Epithelial cell of prostate (primary cell): ENCODE measurements around the gene TNFAIP8.
A peak's percentile ranks its signal among the peaks of the same experiment; 100 is the strongest.

Experiments
- DNase-seq: peaks from one replicate; pipeline ENCODE4 v3.0.0-alpha.2; 2011; ENCODE audit warnings: low read depth, low spot score
- H3K27ac ChIP-seq: fragments of 450-650 bp; 2 replicates; pipeline ENCODE4 v1.5.1; 2017; ENCODE audit warnings: mild to moderate bottlenecking

TNFAIP8 gene

GRCh38 chr5:119355685-119356611, at the start of gene TNFAIP8:
TNFAIP8 (plus strand) TSS chr5:119356019; CDS start chr5:119356091, 72 bp downstream.
- peak within 1 kb of the TSS; percentile 18 for H3K27ac ChIP-seq
- no peak for DNase-seq

GRCh38 chr5:119307170-119307569, 48.6 kb upstream of the TNFAIP8 start:
- H3K27ac ChIP-seq = no peak overlapping the region
- no peak for DNase-seq

- H3K27ac ChIP-seq = no peak overlapping the region
- no peak for DNase-seq
Measured at GRCh38 chr5:119309326-119309725, 46.5 kb upstream of the TNFAIP8 start.

- DNase-seq = no peak
- no peak overlapping the region for H3K27ac ChIP-seq
Measured at GRCh38 chr5:119311688-119312087, 44.1 kb upstream of the TNFAIP8 start.

- no peak overlapping the region for H3K27ac ChIP-seq
- DNase-seq = no peak
Measured at GRCh38 chr5:119312403-119312802, 43.4 kb upstream of the TNFAIP8 start.

GRCh38 chr5:119313197-119313596, 42.6 kb upstream of the TNFAIP8 start:
- H3K27ac ChIP-seq = no peak overlapping the region
- no peak for DNase-seq

- H3K27ac ChIP-seq = no peak overlapping the region
- no peak for DNase-seq
Measured at GRCh38 chr5:119313658-119314605, 41.9 kb upstream of the TNFAIP8 start.

GRCh38 chr5:119315516-119315949, 40.3 kb upstream of the TNFAIP8 start:
- no peak for DNase-seq
- no peak overlapping the region for H3K27ac ChIP-seq

GRCh38 chr5:119316086-119316485, 39.7 kb upstream of the TNFAIP8 start:
- H3K27ac ChIP-seq = no peak overlapping the region
- no peak for DNase-seq

- DNase-seq = no peak
- no peak overlapping the region for H3K27ac ChIP-seq
Measured at GRCh38 chr5:119316906-119317305, 38.9 kb upstream of the TNFAIP8 start.

- no peak for DNase-seq
- peak overlapping the region; percentile 11 for H3K27ac ChIP-seq
Measured at GRCh38 chr5:119318256-119318894, 37.4 kb upstream of the TNFAIP8 start.

GRCh38 chr5:119319401-119319800, 36.4 kb upstream of the TNFAIP8 start:
- H3K27ac ChIP-seq = no peak overlapping the region
- DNase-seq = no peak

GRCh38 chr5:119319890-119320289, 35.9 kb upstream of the TNFAIP8 start:
- H3K27ac ChIP-seq = no peak overlapping the region
- no peak for DNase-seq

- DNase-seq = no peak
- H3K27ac ChIP-seq = peak overlapping the region; percentile 99
Measured at GRCh38 chr5:119321569-119322311, 34.1 kb upstream of the TNFAIP8 start.

- DNase-seq = no peak
- peak overlapping the region; percentile 99 for H3K27ac ChIP-seq
Measured at GRCh38 chr5:119322312-119322947, 33.4 kb upstream of the TNFAIP8 start.

GRCh38 chr5:119322948-119323537, 32.8 kb upstream of the TNFAIP8 start:
- H3K27ac ChIP-seq = peak overlapping the region; percentile 99
- no peak for DNase-seq

GRCh38 chr5:119323601-119324000, 32.2 kb upstream of the TNFAIP8 start:
- peak overlapping the region; percentile 99 for H3K27ac ChIP-seq
- peak; percentile 80 for DNase-seq

GRCh38 chr5:119324842-119325241, 31.0 kb upstream of the TNFAIP8 start:
- DNase-seq = no peak
- H3K27ac ChIP-seq = peak overlapping the region; percentile 99

- DNase-seq = no peak
- H3K27ac ChIP-seq = no peak overlapping the region
Measured at GRCh38 chr5:119327018-119327417, 28.8 kb upstream of the TNFAIP8 start.
